ENCODE results near the gene SLC39A11. TPM values are rescaled to one million over a fixed set of nuclear protein-coding genes. Genes with fewer than 3 reads are reported as not detected.

Gene SLC39A11
- total and polyA plus RNA-seq, 2 of the 13 experiments (the other 11 are each of a cell fraction or from before 2014, with no cell fraction given): 17.2 to 31.5 TPM

- no peak for TF ChIP-seq MXD3 (CRISPR knock-in tag; IDR thresholded peaks at IDR 0.05)
- TF ChIP-seq MBNL3 (CRISPR knock-in tag; conservative IDR thresholded peaks at IDR 0.05): no peak
- TF ChIP-seq ZXDC (CRISPR knock-in tag; IDR thresholded peaks at IDR 0.05): 0 out of 2 replicates have a peak, but pooled peaks have one; percentile 9
- peak; percentile 91 for TF ChIP-seq ZNF629 (CRISPR knock-in tag; conservative IDR thresholded peaks at IDR 0.05)
These were observed 425.1 kb downstream of the SLC39A11 start (continued) for GRCh38 chr17:72667096-72668063.

GRCh38 chr17:72665852-72666851 is 426.3 kb downstream of the SLC39A11 start:
- intact Hi-C loops (cut with micrococcal nuclease; ENCODE audit: unreplicated experiment): no loop called here
- H3K4me3 ChIP-seq (replicated peaks in 1 of 3; ENCODE audit: insufficient read depth in 1 of 3, low read depth in 2 of 3, low read length in 3 of 3): peak overlapping the region in 1 of 3 experiments; percentile 24; a peak in 2 of 6 replicates
- peak overlapping the region; percentile 35 for H3K9ac ChIP-seq (ENCODE audit: insufficient read depth, low read depth, low read length)
- ChIA-PET POLR2A (interaction anchor here (0.9 to 2.6 kb wide), 12 partner anchors 9 to 109 kb away, joined by 3 to 20 read pairs (median 4); no protein-coding TSS in a partner anchor), CTCF (ENCODE audit: low intra/inter-chr PET ratio, low total read pairs) (no interaction called here)
- no peaks in the 10 kb centered on the region for H3K79me2 ChIP-seq (ENCODE audit: insufficient read depth, low read length)
- FAIRE-seq (peak; percentile 79), ATAC-seq (peak; percentile 79), DNase-seq (ENCODE audit: low spot score) (peak; percentile 77)
- no TSS peak for BruUV-seq (replicated peaks)
- H3K4me2 ChIP-seq (ENCODE audit: low read depth, low read length): peak overlapping the region; percentile 72
- H3K27me3 ChIP-seq (ENCODE audit: control insufficient read depth in 1 of 2, insufficient read depth in 2 of 2, low read length in 2 of 2): no peaks in the 10 kb centered on the region
- no peaks in the 10 kb centered on the region for H3K9me3 ChIP-seq (ENCODE audit: low read length)
- in situ Hi-C loops (cut with HindIII; ENCODE audit: extremely low pct_ligation_motif_present, low pct_unique_long_range_greater_than_20kb): no loop called here
- no peaks in the 10 kb centered on the region for H3K36me3 ChIP-seq (replicated peaks in 1 of 2; ENCODE audit: control insufficient read depth in 1 of 2, insufficient read depth in 2 of 2, low read length in 2 of 2)
- H3K27ac ChIP-seq (ENCODE audit: extremely low read length, insufficient read depth, low read length): no peak overlapping the region
- H4K20me1 ChIP-seq (ENCODE audit: insufficient read depth, low read length): no peaks in the 10 kb centered on the region
- H2AFZ ChIP-seq (ENCODE audit: low read length): no peak overlapping the region
- 38% methylated on average over 20 of the region's 20 CpGs for WGBS (ENCODE audit: low lambda C conversion rate)
- peaks cover 40% of the 10 kb centered on the region for H3K4me1 ChIP-seq (ENCODE audit: insufficient read depth, low read length)
- TF ChIP-seq ZGPAT (CRISPR knock-in tag; IDR thresholded peaks at IDR 0.05) (peak; percentile 54), TBX2 (CRISPR knock-in tag; IDR thresholded peaks at IDR 0.05; ENCODE audit: borderline replicate concordance) (peak; percentile 57), SALL2 (CRISPR knock-in tag; IDR thresholded peaks at IDR 0.05) (peak; percentile 41; the same call in 1 of the 2 replicates), TEAD3 (CRISPR knock-in tag; optimal IDR thresholded peaks at IDR 0.05; ENCODE audit: borderline replicate concordance) (peak; percentile 67), BCL6 (CRISPR knock-in tag; IDR thresholded peaks at IDR 0.05) (peak; percentile 67), ISL2 (CRISPR knock-in tag; IDR thresholded peaks at IDR 0.05) (no peak), ZXDC (CRISPR knock-in tag; IDR thresholded peaks at IDR 0.05) (no peak), TBX3 (IDR thresholded peaks at IDR 0.05; ENCODE audit: borderline replicate concordance) (no peak)

All from HepG2 (cell line).